SK-N-SH treated with all-trans-retinoic acid at 6 μM for 48 hours (cell line): ENCODE results near the gene TRAK2.

Experiments
- ARNTL ChIP-seq: fragments of 450-650 bp; formaldehyde crosslinking; IDR thresholded peaks from 2 replicates; pipeline ENCODE4 v1.5.0; 2020; ENCODE audit warnings: low read depth, mild to moderate bottlenecking, moderate library complexity, borderline replicate concordance
- ISL1 ChIP-seq: fragments of 250-450 bp; sonication (Bioruptor Pico); IDR thresholded peaks from 2 replicates; pipeline ENCODE4 v2.1.2; 2022; ENCODE audit warnings: mild to moderate bottlenecking, moderate library complexity
- PATZ1 ChIP-seq: fragments of 250-450 bp; sonication (Bioruptor Pico); IDR thresholded peaks from 2 replicates; pipeline ENCODE4 v1.8.0; 2020; ENCODE audit warnings: mild to moderate bottlenecking, moderate library complexity, borderline replicate concordance
- TCF4 ChIP-seq: fragments of 250-450 bp; sonication (Bioruptor Pico); IDR thresholded peaks from 2 replicates; pipeline ENCODE4 v1.8.0; 2021; ENCODE audit warnings: mild to moderate bottlenecking, moderate library complexity, borderline replicate concordance
- TOX ChIP-seq: fragments of 250-450 bp; sonication (Bioruptor Pico); IDR thresholded peaks from 2 replicates; pipeline ENCODE4 v1.8.0; 2021; ENCODE audit warnings: mild to moderate bottlenecking, moderate library complexity, borderline replicate concordance
- TSHZ2 ChIP-seq: fragments of 250-450 bp; sonication (Bioruptor Pico); IDR thresholded peaks from 2 replicates; pipeline ENCODE4 v1.5.0; 2020; ENCODE audit warnings: mild to moderate bottlenecking, moderate library complexity
- ZC3H10 ChIP-seq: fragments of 250-450 bp; sonication (Bioruptor Pico); IDR thresholded peaks from 2 replicates; pipeline ENCODE4 v1.5.1; 2021; ENCODE audit warnings: mild to moderate bottlenecking, moderate library complexity

GRCh38 chr2:201466050-201466675, 14.9 kb upstream of the TRAK2 start:
- TF ChIP-seq TSHZ2 (CRISPR knock-in tag), result no peak
- TF ChIP-seq ISL1 (CRISPR knock-in tag), result no peak
- no peak for TF ChIP-seq ZC3H10 (CRISPR knock-in tag)
- no peak for TF ChIP-seq TOX (CRISPR knock-in tag)
- TF ChIP-seq ARNTL (CRISPR knock-in tag), result no peak
- no peak for TF ChIP-seq PATZ1 (CRISPR knock-in tag)
- TF ChIP-seq TCF4, result no peak
